Left lung (tissue), 10 donors: ENCODE results near the gene RABGAP1L. TPM values are rescaled to one million over a fixed set of nuclear protein-coding genes. Genes with fewer than 3 reads are reported as not detected.

Source experiments
- ATAC-seq: fragments of 200-7000 bp; cut with Tn5 transposase; one replicate; pipeline ENCODE4 v1.9.1; 2020; ENCODE audit warnings: moderate library complexity
- DNase-seq, 4 donors: peaks; one replicate each; pipeline ENCODE4 v3.0.0-alpha.2; 2013 to 2020
- H3K27ac ChIP-seq, 2 donors: fragments of 200-600 bp; sonication (generic) in 1 of 2; one replicate each; pipeline versions ENCODE4 v1.5.0 to v1.8.0; 2020 to 2021
- H3K27me3 ChIP-seq, 2 donors: fragments of 200-600 bp; sonication (generic) in 1 of 2; one replicate each; pipeline versions ENCODE4 v1.5.0 to v1.8.0; 2020 to 2021
- H3K36me3 ChIP-seq, 2 donors: fragments of 200-600 bp; sonication (generic) in 1 of 2; one replicate each; pipeline versions ENCODE4 v1.5.0 to v1.8.0; 2020 to 2021
- H3K4me1 ChIP-seq, 2 donors: fragments of 200-600 bp; one replicate each; pipeline ENCODE4 v1.8.0; 2021
- H3K4me3 ChIP-seq, 2 donors: fragments of 200-600 bp; sonication (generic) in 1 of 2; one replicate each; pipeline versions ENCODE4 v1.5.0 to v1.8.0; 2020 to 2021; ENCODE audit warnings: mild to moderate bottlenecking in 1 of 2
- H3K9me3 ChIP-seq, 2 donors: fragments of 200-600 bp; sonication (generic) in 1 of 2; one replicate each; pipeline versions ENCODE4 v1.5.0 to v1.8.0; 2020 to 2021
- intact Hi-C, 2 donors: fragments of 100-400 bp; cut with DNase I; formaldehyde crosslinking; loops; one replicate each; pipeline versions ENCODE4 v1.11.2 to v1.14.2; 2022
- polyA plus RNA-seq, 6 donors: library from polyadenylated mRNA; unstranded; fragments of 120-200 nt; gene quantifications; one replicate each; pipeline ENCODE4 v1.2.1, GENCODE V29; 2013; ENCODE audit not compliant: insufficient read length in 6 of 6
- total RNA-seq, 2 donors: library from RNA; stranded (reverse); fragmentation: NEBNext Ultra II Directional; extraction: Animal tissue kit (Norgen Biotek cat#: 25700); gene quantifications; one replicate each; pipeline ENCODE4 v1.2.1, GENCODE V29; 2021
- TF ChIP-seq, protein P1 (sequence below), 2 donors: fragments of 200-600 bp; sonication (generic) in 1 of 2; IDR thresholded peaks; one replicate each; pipeline versions ENCODE4 v1.5.0 to v1.8.0; 2021; ENCODE audit warnings: antibody characterized with exemption in 2 of 2
- donor health status: DM: no; HTN: yes; CAD: no.
- donor health status: DM: no; HTN: no; CAD: no.

RABGAP1L gene
- total and polyA plus RNA-seq, 8 donors, result 40.3 to 67.3 (median 51.4) TPM

DNA sequence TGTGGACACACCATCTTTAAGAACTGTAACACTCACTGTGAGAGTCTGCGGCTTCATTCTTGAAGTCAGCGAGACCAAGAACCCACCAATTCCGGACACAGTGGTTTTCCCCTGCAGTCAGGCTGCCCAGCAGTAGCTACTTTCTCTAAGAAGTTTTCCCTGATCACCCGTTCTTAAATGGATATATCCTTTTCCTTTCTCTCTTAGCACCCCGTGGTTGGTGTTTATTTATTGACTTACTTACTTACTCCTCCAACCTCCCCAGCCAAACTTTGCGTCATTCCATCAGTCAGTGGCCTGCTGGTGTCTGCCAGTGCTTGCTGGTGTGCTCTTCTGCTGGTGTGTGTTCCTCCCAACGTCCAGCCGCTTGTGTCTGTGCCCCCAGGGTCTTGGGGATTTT is 553.2 kb downstream of the RABGAP1L start:
- no peak overlapping the region for H3K27ac ChIP-seq
- ATAC-seq, result no peak
- no peak for DNase-seq
- H3K4me3 ChIP-seq, result no peak overlapping the region
- H3K27me3 ChIP-seq, result no peaks in the 10 kb centered on the region
- H3K36me3 ChIP-seq, result no peaks in the 10 kb centered on the region
- TF ChIP-seq, protein P1, sequence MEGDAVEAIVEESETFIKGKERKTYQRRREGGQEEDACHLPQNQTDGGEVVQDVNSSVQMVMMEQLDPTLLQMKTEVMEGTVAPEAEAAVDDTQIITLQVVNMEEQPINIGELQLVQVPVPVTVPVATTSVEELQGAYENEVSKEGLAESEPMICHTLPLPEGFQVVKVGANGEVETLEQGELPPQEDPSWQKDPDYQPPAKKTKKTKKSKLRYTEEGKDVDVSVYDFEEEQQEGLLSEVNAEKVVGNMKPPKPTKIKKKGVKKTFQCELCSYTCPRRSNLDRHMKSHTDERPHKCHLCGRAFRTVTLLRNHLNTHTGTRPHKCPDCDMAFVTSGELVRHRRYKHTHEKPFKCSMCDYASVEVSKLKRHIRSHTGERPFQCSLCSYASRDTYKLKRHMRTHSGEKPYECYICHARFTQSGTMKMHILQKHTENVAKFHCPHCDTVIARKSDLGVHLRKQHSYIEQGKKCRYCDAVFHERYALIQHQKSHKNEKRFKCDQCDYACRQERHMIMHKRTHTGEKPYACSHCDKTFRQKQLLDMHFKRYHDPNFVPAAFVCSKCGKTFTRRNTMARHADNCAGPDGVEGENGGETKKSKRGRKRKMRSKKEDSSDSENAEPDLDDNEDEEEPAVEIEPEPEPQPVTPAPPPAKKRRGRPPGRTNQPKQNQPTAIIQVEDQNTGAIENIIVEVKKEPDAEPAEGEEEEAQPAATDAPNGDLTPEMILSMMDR (IDR thresholded peaks at IDR 0.05), result no peak
- intact Hi-C loops, result no loop called here
- peaks cover 0 to 13% of the 10 kb centered on the region in 2 donors for H3K9me3 ChIP-seq
- H3K4me1 ChIP-seq, result no peaks in the 10 kb centered on the region

DNA sequence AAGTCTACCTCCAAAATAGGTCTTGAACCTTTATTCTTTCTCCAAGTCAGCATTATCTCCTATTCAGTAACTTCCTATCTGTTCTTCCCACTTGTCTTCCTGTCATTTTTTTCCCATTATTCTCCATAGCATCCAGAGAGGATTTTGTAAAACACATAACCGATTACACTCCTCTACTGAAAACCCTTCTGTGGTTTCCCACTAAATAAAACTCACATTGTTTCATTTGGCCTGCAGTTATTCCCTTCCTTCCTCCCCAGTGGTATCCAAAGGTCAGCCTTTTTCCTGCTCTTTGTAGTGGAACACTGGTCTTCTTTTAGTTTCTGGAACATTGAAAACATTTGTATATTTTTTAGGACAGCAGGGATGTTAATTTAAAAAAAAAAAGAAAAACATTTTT is 554.5 kb downstream of the RABGAP1L start:
- Histone ChIP-seq H3K27ac (no peak overlapping the region), H3K27me3 (no peaks in the 10 kb centered on the region), H3K9me3 (peaks cover 0 to 12% of the 10 kb centered on the region in 2 donors), H3K4me1 (no peaks in the 10 kb centered on the region), H3K4me3 (no peak overlapping the region), H3K36me3 (no peaks in the 10 kb centered on the region)
- DNase-seq, result no peak
- intact Hi-C loops, result no loop called here
- TF ChIP-seq, protein P1 (IDR thresholded peaks at IDR 0.05), result no peak
- ATAC-seq, result no peak

DNA sequence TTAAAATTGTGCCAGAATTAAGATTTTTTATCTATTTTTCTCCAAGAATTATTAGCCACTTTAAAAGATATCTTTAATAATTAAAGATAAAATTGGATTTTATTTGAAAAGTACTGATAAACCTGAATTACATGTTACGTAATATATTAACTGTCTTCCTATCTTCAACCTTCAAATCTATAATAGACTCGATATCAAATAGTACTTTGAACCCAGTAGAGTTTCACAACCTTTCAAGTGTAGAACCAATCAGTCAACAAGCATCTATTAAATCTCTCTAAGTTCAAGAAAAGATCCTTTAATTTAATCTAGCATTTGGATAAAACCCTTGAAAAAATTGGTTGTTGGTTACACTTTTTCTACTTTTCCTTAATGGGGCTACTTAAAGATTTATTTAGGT is 559.9 kb downstream of the RABGAP1L start:
- TF ChIP-seq, protein P1 (IDR thresholded peaks at IDR 0.05), result no peak
- intact Hi-C loops, result no loop called here
- no peaks in the 10 kb centered on the region for H3K4me1 ChIP-seq
- no peaks in the 10 kb centered on the region for H3K9me3 ChIP-seq
- DNase-seq (no peak), ATAC-seq (no peak)
- H3K36me3 ChIP-seq, result no peaks in the 10 kb centered on the region
- H3K27me3 ChIP-seq, result no peaks in the 10 kb centered on the region
- no peak overlapping the region for H3K27ac ChIP-seq
- no peak overlapping the region for H3K4me3 ChIP-seq

DNA sequence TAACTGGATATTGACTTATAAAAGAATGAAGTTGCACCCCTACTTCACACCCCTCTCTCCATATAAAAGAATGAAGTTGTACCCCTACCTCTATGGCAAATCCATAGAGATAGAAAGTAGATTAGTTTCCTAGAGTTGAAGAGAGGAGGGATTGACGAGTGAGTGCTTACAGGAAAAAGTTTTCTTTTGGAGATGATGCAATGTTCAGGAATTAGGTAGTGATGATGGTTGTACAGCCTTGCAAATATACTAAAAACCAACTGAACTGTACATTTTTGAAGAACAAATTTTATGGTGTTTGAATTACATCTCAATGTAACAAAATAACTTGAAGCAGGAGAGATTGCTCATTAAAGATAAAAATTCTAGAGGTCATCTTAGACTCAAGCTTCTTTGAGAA is 561.3 kb downstream of the RABGAP1L start:
- H3K9me3 ChIP-seq, result no peaks in the 10 kb centered on the region
- H3K27ac ChIP-seq, result no peak overlapping the region
- no peaks in the 10 kb centered on the region for H3K36me3 ChIP-seq
- TF ChIP-seq, protein P1 (IDR thresholded peaks at IDR 0.05), result no peak
- intact Hi-C loops, result no loop called here
- no peaks in the 10 kb centered on the region for H3K4me1 ChIP-seq
- no peak for ATAC-seq
- H3K4me3 ChIP-seq, result no peak overlapping the region
- DNase-seq, result no peak
- no peaks in the 10 kb centered on the region for H3K27me3 ChIP-seq

DNA sequence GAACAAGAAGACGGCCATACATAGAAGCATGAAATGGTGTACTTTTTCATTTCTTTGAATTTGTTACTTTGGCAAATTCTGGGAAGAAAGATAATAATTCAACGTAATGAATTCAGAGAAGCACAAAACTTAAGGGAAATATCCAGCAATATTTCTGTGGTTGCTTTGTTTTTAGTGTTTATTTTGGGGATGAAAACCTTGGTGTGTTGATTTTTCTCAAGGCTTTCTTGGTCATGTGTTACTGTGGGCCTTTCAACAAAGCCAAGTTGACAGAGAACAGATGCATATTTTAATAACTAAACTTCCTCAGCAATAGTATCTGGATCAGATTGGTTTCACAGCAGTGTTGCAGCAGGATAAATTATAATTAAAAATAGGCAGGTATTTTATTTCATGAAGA is 561.9 kb downstream of the RABGAP1L start:
- Histone ChIP-seq H3K27ac (no peak overlapping the region), H3K4me1 (no peaks in the 10 kb centered on the region), H3K36me3 (no peaks in the 10 kb centered on the region), H3K9me3 (no peaks in the 10 kb centered on the region), H3K27me3 (no peaks in the 10 kb centered on the region), H3K4me3 (no peak overlapping the region)
- no peak for ATAC-seq
- intact Hi-C loops, result no loop called here
- no peak for DNase-seq
- TF ChIP-seq, protein P1 (IDR thresholded peaks at IDR 0.05), result no peak
